Panc1 (cell line): ENCODE measurements around the gene RIC1. TPM values are rescaled to one million over a fixed set of nuclear protein-coding genes. Genes with fewer than 3 reads are reported as not detected.

Source experiments
- ATAC-seq: fragments of 200-7000 bp; cut with Tn5 transposase; 2 replicates; pipeline ENCODE4 v1.9.1; 2020; ENCODE audit warnings: mild to moderate bottlenecking, moderate library complexity
- BruUV-seq: library from RNA; stranded (reverse); fragments of 400-500 nt; replicated peaks from 2 replicates; lab custom pipeline; 2021; lab: Mats Ljungman, UMichigan
- CTCF ChIA-PET: fragments of 300-600 bp; sonication (Branson Sonifier 250); formaldehyde crosslinking; loops from one replicate; lab custom pipeline; 2022; ENCODE audit warnings: antibody characterized with exemption; lab: Charles Lee
- POLR2A ChIA-PET: fragments of 300-600 bp; sonication (Branson Sonifier 250); formaldehyde crosslinking; loops from one replicate; lab custom pipeline; 2022; ENCODE audit warnings: antibody characterized with exemption; lab: Charles Lee
- DNase-seq: peaks from one replicate; pipeline ENCODE4 v3.0.0-alpha.2; 2010; ENCODE audit warnings: low read depth, low spot score
- H3K27ac ChIP-seq: 2 replicates; pipeline ENCODE4 v1.5.1; 2011; ENCODE audit warnings: mild to moderate bottlenecking, low read length, inconsistent platforms
- H3K27me3 ChIP-seq: fragments of 200-500 bp; sonication (Bioruptor generic); 2 replicates; pipeline ENCODE4 v1.6.0; 2014; ENCODE audit warnings: low read length, inconsistent platforms; ENCODE audit not compliant: control insufficient read depth, insufficient read depth
- H3K36me3 ChIP-seq: fragments of 200-500 bp; sonication (Bioruptor generic); 2 replicates; pipeline ENCODE4 v1.5.1; 2014; ENCODE audit warnings: inconsistent platforms, mild to moderate bottlenecking, low read length, moderate library complexity; ENCODE audit not compliant: control insufficient read depth, insufficient read depth
- H3K4me1 ChIP-seq: 2 replicates; pipeline ENCODE4 v1.5.1; 2011; ENCODE audit warnings: inconsistent platforms, mild to moderate bottlenecking, low read length, moderate library complexity; ENCODE audit not compliant: control insufficient read depth, insufficient read depth
- H3K4me3 ChIP-seq, 2 experiments: 2 replicates each; pipeline ENCODE4 v1.5.1; 2011 to 2012; ENCODE audit warnings: low read depth in 2 of 2, low read length in 2 of 2, mild to moderate bottlenecking in 2 of 2, inconsistent platforms in 1 of 2, moderate library complexity in 1 of 2
- H3K9me3 ChIP-seq: fragments of 200-500 bp; sonication (Bioruptor generic); 2 replicates; pipeline ENCODE4 v1.5.1; 2014; ENCODE audit warnings: low read depth, mild to moderate bottlenecking, inconsistent platforms, low read length, moderate library complexity; ENCODE audit not compliant: control insufficient read depth, insufficient read depth
- CTCF ChIP-seq: fragments of 450-650 bp; IDR thresholded peaks from 2 replicates; pipeline ENCODE4 v1.5.1; 2017; ENCODE audit warnings: mild to moderate bottlenecking
- POLR2AphosphoS5 ChIP-seq: IDR thresholded peaks from 2 replicates; pipeline ENCODE4 v1.6.1; 2012; ENCODE audit warnings: mild to moderate bottlenecking, low read depth, low read length, moderate library complexity
- REST ChIP-seq, 2 experiments: IDR thresholded peaks; 2 replicates each; pipeline ENCODE4 v1.6.1; 2011 to 2012; ENCODE audit warnings: low read depth in 2 of 2, control low read depth in 1 of 2, low read length in 1 of 2, mild to moderate bottlenecking in 1 of 2, moderate library complexity in 1 of 2; ENCODE audit not compliant: insufficient read depth in 1 of 2
- SIN3A ChIP-seq: IDR thresholded peaks from 2 replicates; pipeline ENCODE4 v1.6.1; 2012; ENCODE audit warnings: low read depth, mild to moderate bottlenecking, low read length, moderate library complexity, borderline replicate concordance; ENCODE audit not compliant: insufficient read depth
- TCF7L2 ChIP-seq: IDR thresholded peaks from 2 replicates; pipeline ENCODE4 v1.6.1; 2011; ENCODE audit warnings: mild to moderate bottlenecking, low read depth, low read length, inconsistent platforms
- in situ Hi-C: cut with HindIII; loops from 2 replicates; pipeline ENCODE4 v1.10.0; 2016; ENCODE audit warnings: low sequenced_read_pairs, low pct_unique_long_range_greater_than_20kb
- intact Hi-C: fragments of 100-400 bp; cut with micrococcal nuclease; formaldehyde crosslinking; loops from one replicate; pipeline ENCODE4 v1.10.0; 2022; ENCODE audit not compliant: unreplicated experiment
- total RNA-seq: library from RNA; stranded (reverse); gene quantifications from one replicate; pipeline ENCODE4 v1.2.1, GENCODE V29; 2021; ENCODE audit not compliant: unreplicated experiment

RIC1 gene
- total RNA-seq, 1 experiment from 2014 or later, result 7.0 TPM

DNA sequence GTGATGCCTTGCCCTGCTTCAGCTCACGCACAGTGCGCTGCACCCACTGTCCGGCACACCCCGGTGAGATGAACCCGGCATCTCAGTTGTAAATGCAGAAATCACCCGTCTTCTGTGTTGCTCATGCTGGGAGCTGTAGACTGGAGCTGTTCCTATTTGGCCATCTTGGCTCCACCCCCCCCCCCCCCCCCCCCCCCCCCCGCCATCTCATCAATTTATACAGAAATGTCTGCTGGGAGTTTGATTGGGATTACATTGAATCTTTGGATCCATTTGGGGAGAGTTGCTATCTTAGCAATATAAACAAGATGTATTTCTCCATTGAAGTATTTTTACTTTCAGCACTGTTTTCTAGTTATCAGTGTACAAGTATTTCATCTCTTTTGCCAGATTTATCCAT lies 55.2 kb downstream of the RIC1 start:
- POLR2A ChIA-PET, result no interaction called here
- ATAC-seq, result no peak
- H3K27ac ChIP-seq, result no peak overlapping the region
- H3K4me1 ChIP-seq, result no peaks in the 10 kb centered on the region
- no peak for DNase-seq
- in situ Hi-C loops (no loop called here), intact Hi-C loops (no loop called here)
- no peaks in the 10 kb centered on the region for H3K9me3 ChIP-seq
- CTCF ChIA-PET, result no interaction called here
- no peak for TF ChIP-seq REST (IDR thresholded peaks at IDR 0.05; ENCODE audit: insufficient read depth in 1 of 2, low read depth in 2 of 2, low read length in 1 of 2)
- no peak for TF ChIP-seq SIN3A
- TF ChIP-seq POLR2AphosphoS5, result no peak
- no peaks in the 10 kb centered on the region for H3K36me3 ChIP-seq
- BruUV-seq, result no TSS peak
- no peak overlapping the region for H3K4me3 ChIP-seq
- no peaks in the 10 kb centered on the region for H3K27me3 ChIP-seq

GRCh38 chr9:5688109-5688508 lies 59.2 kb downstream of the RIC1 start:
- DNase-seq, result no peak
- ChIA-PET CTCF (no interaction called here), POLR2A (no interaction called here)
- TF ChIP-seq POLR2AphosphoS5, result no peak
- no peak for TF ChIP-seq REST (IDR thresholded peaks at IDR 0.05; ENCODE audit: insufficient read depth in 1 of 2, low read depth in 2 of 2, low read length in 1 of 2)
- no peak for TF ChIP-seq TCF7L2
- no peak for TF ChIP-seq SIN3A
- no peak for TF ChIP-seq CTCF
- in situ Hi-C loops, result no loop called here
- no peak overlapping the region for H3K27ac ChIP-seq
- intact Hi-C loops, result no loop called here
- H3K27me3 ChIP-seq, result no peaks in the 10 kb centered on the region
- H3K4me1 ChIP-seq, result no peaks in the 10 kb centered on the region
- BruUV-seq, result no TSS peak
- H3K4me3 ChIP-seq, result no peak overlapping the region
- no peaks in the 10 kb centered on the region for H3K9me3 ChIP-seq
- H3K36me3 ChIP-seq, result no peaks in the 10 kb centered on the region
- ATAC-seq, result no peak
